Lower leg skin (tissue), 4 donors: ENCODE results near the gene TMEM109. TPM values are rescaled to one million over a fixed set of nuclear protein-coding genes. Genes with fewer than 3 reads are reported as not detected.

Experiments used
- DNase-seq, 2 donors: peaks; one replicate each; pipeline ENCODE4 v3.0.0-alpha.2; 2019; ENCODE audit warnings: low spot score in 2 of 2
- H3K4me3 ChIP-seq: fragments of 200-600 bp; sonication (generic); 2 replicates; pipeline ENCODE4 v1.5.1; 2017; ENCODE audit warnings: mild to moderate bottlenecking, low read depth; ENCODE audit not compliant: poor library complexity, severe bottlenecking
- CTCF ChIP-seq, 3 donors: fragments of 450-650 bp; IDR thresholded peaks; one replicate each; pipeline ENCODE4 v1.5.1; 2016; ENCODE audit warnings: antibody characterized with exemption in 3 of 3, mild to moderate bottlenecking in 3 of 3, moderate library complexity in 2 of 3
- POLR2A ChIP-seq, 2 donors: fragments of 450-650 bp; IDR thresholded peaks; one replicate each; pipeline ENCODE4 v1.6.1; 2016 to 2017; ENCODE audit warnings: antibody characterized with exemption in 2 of 2, mild to moderate bottlenecking in 1 of 2, moderate library complexity in 1 of 2
- WGBS, 2 donors: methylation state at CpG; one replicate each; pipeline ENCODE4 v1.1.5; 2018; 5-methylcytosine and 5-hydroxymethylcytosine counted together
- intact Hi-C: fragments of 100-400 bp; cut with DNase I; formaldehyde crosslinking; loops from one replicate; pipeline ENCODE4 v1.15.0; 2023; ENCODE audit warnings: low total_unique reads
- total RNA-seq, 4 donors: library from RNA; depleted of rRNA; stranded (reverse); fragments of >200 nt; gene quantifications; one replicate each; pipeline ENCODE4 v1.1.0, GENCODE V29; 2016

The TMEM109 gene
- total RNA-seq, 4 donors from 2014 or later = 62.1 to 101 (median 81.8) TPM

- WGBS, 2 donors = 21 to 26% methylated on average over 9 of the region's 9 CpGs
- no peak for TF ChIP-seq CTCF (IDR thresholded peaks at IDR 0.05)
- intact Hi-C loops = no loop called here
- no peak overlapping the region for H3K4me3 ChIP-seq
- DNase-seq = no peak
These were observed 56.4 kb downstream of the TMEM109 start for GRCh38 chr11:60970369-60970774.

GRCh38 chr11:60970890-60971289 is 56.9 kb downstream of the TMEM109 start:
- whole genome bisulfite sequencing, 2 donors = 67 to 79% methylated on average over 5 of the region's 5 CpGs
- intact Hi-C loops = no loop called here
- TF ChIP-seq POLR2A (IDR thresholded peaks at IDR 0.05) (no peak), CTCF (IDR thresholded peaks at IDR 0.05) (no peak)
- H3K4me3 ChIP-seq = no peak overlapping the region
- DNase-seq = no peak

- 74 to 83% methylated on average over 16 of the region's 16 CpGs for WGBS, 2 donors
- no peak for TF ChIP-seq CTCF (IDR thresholded peaks at IDR 0.05)
- no peak for TF ChIP-seq POLR2A (IDR thresholded peaks at IDR 0.05)
- no peak for DNase-seq
- intact Hi-C loops = no loop called here
- no peak within 1 kb of the TSS for H3K4me3 ChIP-seq
These were observed 57.6 kb downstream of the TMEM109 start, which contains the start of gene CD6 for GRCh38 chr11:60971520-60971919. Gene CD6, plus strand, starts transcription at chr11:60971680. Its CDS starts 186 bp downstream, at chr11:60971866.

GRCh38 chr11:60972182-60973030 is 58.4 kb downstream of the TMEM109 start:
- DNase-seq = no peak
- intact Hi-C loops = no loop called here

More at GRCh38 chr11:60972182-60973030, 58.4 kb downstream of the TMEM109 start:
- TF ChIP-seq CTCF (IDR thresholded peaks at IDR 0.05) = no peak
- WGBS, 2 donors = 83 to 85% methylated on average over 15 of the region's 15 CpGs
- H3K4me3 ChIP-seq = no peak overlapping the region

Other genes with a start within 250 kb of the TMEM109 start
- gene MS4A8, start 214.5 kb upstream of the TMEM109 start, total RNA-seq = not detected
- not detected for gene MS4A18, start 189.4 kb upstream of the TMEM109 start, total RNA-seq
- gene MS4A15, start 157.3 kb upstream of the TMEM109 start, total RNA-seq = not detected
- not detected for gene MS4A10, start 128.8 kb upstream of the TMEM109 start, total RNA-seq
- 10 to 100 TPM; 19.2 to 43.8 (median 21.8) TPM for gene CCDC86, start 72.0 kb upstream of the TMEM109 start, total RNA-seq
- gene PTGDR2, start 58.2 kb upstream of the TMEM109 start, total RNA-seq = under 1 TPM; 0.13 to 0.64 (median 0.32) TPM
- under 1 TPM in 2 of 4 donors, not detected in 2; 0.25 to 0.26 TPM for gene ZP1, start 46.6 kb upstream of the TMEM109 start, total RNA-seq
- 100 to 1,000 TPM in 3 of 4 donors, 10 to 100 TPM in 1; 75.3 to 119 (median 108) TPM for gene PRPF19, start 7.6 kb upstream of the TMEM109 start, total RNA-seq
- gene TMEM132A, start 10.3 kb downstream of the TMEM109 start, total RNA-seq = 10 to 100 TPM in 1 of 4 donors, 1 to 10 TPM in 3; 2.9 to 13.7 (median 5.3) TPM
- gene SLC15A3, start 38.0 kb downstream of the TMEM109 start, total RNA-seq = 1 to 10 TPM; 4.4 to 7.4 (median 5.4) TPM
- gene CD6, start 57.5 kb downstream of the TMEM109 start, total RNA-seq = 1 to 10 TPM in 3 of 4 donors, under 1 TPM in 1; 0.42 to 2.7 (median 1.8) TPM
- gene CD5, start 188.3 kb downstream of the TMEM109 start, total RNA-seq = under 1 TPM; 0.08 to 0.88 (median 0.38) TPM
- 10 to 100 TPM; 19.6 to 27.6 (median 26.7) TPM for gene VPS37C, start 247.3 kb downstream of the TMEM109 start, total RNA-seq